Keratinocyte (primary cell): ENCODE data around the gene SLC25A39. TPM values are rescaled to one million over a fixed set of nuclear protein-coding genes. Genes with fewer than 3 reads are reported as not detected.

ENCODE experiments used
- DNase-seq: peaks from one replicate; pipeline ENCODE4 v3.0.0-alpha.2; 2011; ENCODE audit warnings: low read depth, missing footprints, low spot score
- FAIRE-seq: peaks from 2 replicates; lab custom pipeline; 2011; peaks lifted over from hg19 to GRCh38; lab: Jason Lieb, UNC
- H2AFZ ChIP-seq: 2 replicates; pipeline ENCODE4 v1.6.0; 2012; ENCODE audit warnings: low read length, control low read depth, inconsistent platforms; ENCODE audit not compliant: control insufficient read depth
- H3K27ac ChIP-seq: 2 replicates; pipeline ENCODE4 v1.5.1; 2011; ENCODE audit warnings: low read length; ENCODE audit not compliant: control insufficient read depth, insufficient read depth
- H3K27me3 ChIP-seq: 3 replicates; pipeline ENCODE4 v1.6.0; 2011; ENCODE audit warnings: low read length; ENCODE audit not compliant: control insufficient read depth, insufficient read depth; ENCODE audit errors: extremely low read depth
- H3K36me3 ChIP-seq, 2 experiments: 2 replicates in 1 of 2; 3 replicates in 1 of 2; pipeline ENCODE4 v1.5.1; 2011; ENCODE audit warnings: low read length in 2 of 2, mild to moderate bottlenecking in 1 of 2; ENCODE audit not compliant: control insufficient read depth in 2 of 2, insufficient read depth in 2 of 2; ENCODE audit errors: extremely low read depth in 1 of 2
- H3K4me1 ChIP-seq: 3 replicates; pipeline ENCODE4 v1.5.1; 2011; ENCODE audit warnings: low read length; ENCODE audit not compliant: control insufficient read depth, insufficient read depth; ENCODE audit errors: extremely low read depth
- H3K4me2 ChIP-seq: 3 replicates; pipeline ENCODE4 v1.6.0; 2011; ENCODE audit warnings: low read depth, low read length; ENCODE audit not compliant: control insufficient read depth, insufficient read depth; ENCODE audit errors: extremely low read depth
- H3K4me3 ChIP-seq, 3 experiments: fragments of 200-600 bp in 1 of 3; sonication (generic) in 1 of 3; 2 replicates in 2 of 3; 3 replicates in 1 of 3; pipeline ENCODE4 v1.5.1; 2011 to 2016; ENCODE audit warnings: low read length in 3 of 3, mild to moderate bottlenecking in 3 of 3, control low read depth in 2 of 3, inconsistent platforms in 1 of 3, low read depth in 1 of 3, mixed read lengths in 1 of 3, mixed run types in 1 of 3, moderate library complexity in 1 of 3; ENCODE audit not compliant: control insufficient read depth in 2 of 3, insufficient read depth in 2 of 3; ENCODE audit errors: extremely low read depth in 1 of 3
- H3K79me2 ChIP-seq: 2 replicates; pipeline ENCODE4 v1.6.0; 2012; ENCODE audit warnings: low read length; ENCODE audit not compliant: control insufficient read depth, insufficient read depth
- H3K9ac ChIP-seq: 3 replicates; pipeline ENCODE4 v1.6.0; 2011; ENCODE audit warnings: low read length; ENCODE audit not compliant: control insufficient read depth, insufficient read depth; ENCODE audit errors: extremely low read depth
- H3K9me1 ChIP-seq: 3 replicates; pipeline ENCODE4 v1.6.0; 2011; ENCODE audit warnings: low read length; ENCODE audit not compliant: control insufficient read depth, insufficient read depth; ENCODE audit errors: extremely low read depth
- H3K9me3 ChIP-seq: 2 replicates; pipeline ENCODE4 v1.5.1; 2012; ENCODE audit warnings: low read depth, low read length; ENCODE audit not compliant: control insufficient read depth
- H4K20me1 ChIP-seq: 3 replicates; pipeline ENCODE4 v1.6.0; 2011; ENCODE audit warnings: low read length; ENCODE audit not compliant: control insufficient read depth, insufficient read depth; ENCODE audit errors: extremely low read depth
- CTCF ChIP-seq, 3 experiments: IDR thresholded peaks in 1 of 3; conservative IDR thresholded peaks in 1 of 3; optimal IDR thresholded peaks in 1 of 3; 2 replicates in 2 of 3; 3 replicates in 1 of 3; pipeline versions ENCODE3 to v1.5.1; 2011; ENCODE audit warnings: low read length in 3 of 3, mild to moderate bottlenecking in 3 of 3, moderate library complexity in 2 of 3, control low read depth in 1 of 3, inconsistent platforms in 1 of 3; ENCODE audit not compliant: insufficient read depth in 2 of 3; ENCODE audit errors: extremely low read depth in 1 of 3
- EZH2 ChIP-seq: IDR thresholded peaks from one replicate; pipeline ENCODE4 v1.6.1; 2012; ENCODE audit warnings: inconsistent platforms, mild to moderate bottlenecking, low read length, moderate library complexity
- dilution Hi-C: fragments of 300-500 bp; cut with MboI; formaldehyde crosslinking; loops from one replicate; pipeline ENCODE4 v1.7.0; 2020; ENCODE audit warnings: low sequenced_read_pairs; ENCODE audit not compliant: extremely low pct_ligation_motif_present
- polyA plus RNA-seq, 5 experiments: library from polyadenylated mRNA; depleted of rRNA in 3 of 5; stranded (reverse) in 3 of 5; stranded (forward) in 1 of 5; unstranded in 1 of 5; fragments of >200 nt; gene quantifications; 1 replicate in 1 of 5; 2 replicates in 3 of 5; 3 replicates in 1 of 5; pipeline versions ENCODE4 v1.2.1 to v1.2.3, GENCODE V29; 2011 to 2012; ENCODE audit warnings: missing spikeins in 2 of 5, low read depth in 1 of 5, low replicate concordance in 1 of 5

Gene SLC25A39
- polyA plus RNA-seq, 1 donor (not counting 4 experiments of a cell fraction or from before 2014, with no cell fraction given): 108 TPM

- no peaks in the 10 kb centered on the region for H3K9me3 ChIP-seq
- no peak overlapping the region for H3K27ac ChIP-seq
- peaks cover 3% of the 10 kb centered on the region for H3K4me1 ChIP-seq
These were observed 14.1 kb upstream of the SLC25A39 start for GRCh38 chr17:44338702-44339101.

GRCh38 chr17:44335968-44336367, 11.3 kb upstream of the SLC25A39 start:
- TF ChIP-seq CTCF (optimal IDR thresholded peaks at IDR 0.05 in 1 of 3, IDR thresholded peaks at IDR 0.05 in 1 of 3, conservative IDR thresholded peaks at IDR 0.05 in 1 of 3; ENCODE audit: extremely low read depth in 1 of 3, insufficient read depth in 2 of 3, low read length in 3 of 3): no peak
- no peak for TF ChIP-seq EZH2
- Histone ChIP-seq H4K20me1 (no peaks in the 10 kb centered on the region), H3K9ac (no peak overlapping the region), H2AFZ (no peak overlapping the region), H3K4me2 (no peak overlapping the region), H3K9me1 (no peaks in the 10 kb centered on the region), H3K9me3 (no peaks in the 10 kb centered on the region), H3K36me3 (no peaks in the 10 kb centered on the region), H3K4me3 (no peak overlapping the region), H3K27ac (no peak overlapping the region), H3K27me3 (no peaks in the 10 kb centered on the region), H3K4me1 (peaks cover 3% of the 10 kb centered on the region), H3K79me2 (no peaks in the 10 kb centered on the region)
- dilution Hi-C loops: no loop called here
- DNase-seq (no peak), FAIRE-seq (no peak)

More at GRCh38 chr17:44338702-44339101, 14.1 kb upstream of the SLC25A39 start:
- DNase-seq: no peak
- no peak for FAIRE-seq
- H3K4me2 ChIP-seq: no peak overlapping the region
- no peak overlapping the region for H3K9ac ChIP-seq
- no peak overlapping the region for H3K4me3 ChIP-seq
- H3K27me3 ChIP-seq: no peaks in the 10 kb centered on the region
- no peaks in the 10 kb centered on the region for H3K36me3 ChIP-seq
- no peaks in the 10 kb centered on the region for H4K20me1 ChIP-seq
- H3K9me1 ChIP-seq: no peaks in the 10 kb centered on the region
- H3K79me2 ChIP-seq: no peaks in the 10 kb centered on the region
- dilution Hi-C loops: no loop called here
- H2AFZ ChIP-seq: no peak overlapping the region
- TF ChIP-seq EZH2 (no peak), CTCF (optimal IDR thresholded peaks at IDR 0.05 in 1 of 3, IDR thresholded peaks at IDR 0.05 in 1 of 3, conservative IDR thresholded peaks at IDR 0.05 in 1 of 3; ENCODE audit: extremely low read depth in 1 of 3, insufficient read depth in 2 of 3, low read length in 3 of 3) (no peak)
